GM23248 (cell line): ENCODE measurements around the gene ASAP2.

Source experiments
- EZH2 ChIP-seq: fragments of 200-600 bp; sonication (generic); IDR thresholded peaks from 2 replicates; pipeline ENCODE4 v1.6.1; 2018; ENCODE audit warnings: antibody characterized with exemption, mild to moderate bottlenecking; ENCODE audit not compliant: insufficient read depth, poor library complexity, severe bottlenecking
- EZH2phosphoT487 ChIP-seq: fragments of 200-600 bp; sonication (generic); IDR thresholded peaks from 2 replicates; pipeline ENCODE4 v1.6.1; 2018; ENCODE audit warnings: antibody characterized with exemption, moderate library complexity, mild to moderate bottlenecking, low read depth; ENCODE audit not compliant: insufficient read depth

DNA sequence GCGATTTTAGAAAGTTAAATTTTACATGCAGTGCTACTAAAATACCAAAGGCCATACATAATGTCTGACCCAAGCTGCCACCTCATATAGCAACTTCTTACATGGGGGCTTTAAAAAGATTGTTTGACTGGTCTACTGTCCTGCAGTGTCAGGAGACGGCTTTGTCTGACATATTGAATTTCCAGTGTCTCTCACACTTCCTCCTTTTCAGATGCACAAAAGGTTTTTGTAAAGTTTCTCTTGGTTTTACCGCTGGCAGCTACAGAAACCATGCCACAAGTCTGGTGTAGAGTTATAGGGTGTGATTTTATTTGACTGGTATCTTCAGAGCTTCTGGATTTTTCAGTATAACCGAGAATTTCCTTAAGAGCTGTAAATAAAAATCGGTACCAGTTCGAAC, 1.1 kb upstream of the ASAP2 start:
- TF ChIP-seq EZH2, result no peak
- no peak for TF ChIP-seq EZH2phosphoT487
